Neural cell (in vitro differentiated cells): ENCODE measurements around the gene CCDC61. TPM values are rescaled to one million over a fixed set of nuclear protein-coding genes. Genes with fewer than 3 reads are reported as not detected.

Experiments
- H2AFZ ChIP-seq: fragments of 200-600, 300-800 bp; sonication (generic), shearing (Covaris generic); 2 replicates; pipeline ENCODE4 v1.6.0; 2014; ENCODE audit warnings: low read depth, mild to moderate bottlenecking, antibody characterized with exemption, low read length, moderate library complexity
- H3F3A ChIP-seq: fragments of 200-600 bp; shearing (Covaris generic); 2 replicates; pipeline ENCODE4 v1.6.1; 2016; ENCODE audit warnings: mild to moderate bottlenecking, moderate library complexity, mixed read lengths, antibody characterized with exemption, low read length; ENCODE audit not compliant: insufficient read depth, poor library complexity, severe bottlenecking
- H3K27ac ChIP-seq: fragments of 200-600, 300-800 bp; sonication (generic), shearing (Covaris generic); 2 replicates; pipeline ENCODE4 v1.5.1; 2014; ENCODE audit warnings: mild to moderate bottlenecking, low read length, moderate library complexity
- H3K27me3 ChIP-seq: fragments of 300-800, 200-600 bp; sonication (generic), shearing (Covaris generic); 2 replicates; pipeline ENCODE4 v1.6.0; 2014; ENCODE audit warnings: mild to moderate bottlenecking, low read depth, low read length, moderate library complexity; ENCODE audit not compliant: insufficient read depth
- H3K36me3 ChIP-seq: fragments of 300-800, 200-600 bp; sonication (generic), shearing (Covaris generic); 2 replicates; pipeline ENCODE4 v1.5.1; 2014; ENCODE audit warnings: mild to moderate bottlenecking, antibody characterized with exemption, low read length, moderate library complexity; ENCODE audit not compliant: insufficient read depth
- H3K4me2 ChIP-seq: fragments of 300-800, 200-600 bp; sonication (generic), shearing (Covaris generic); 2 replicates; pipeline ENCODE4 v1.6.0; 2014; ENCODE audit warnings: mild to moderate bottlenecking, low read length
- H3K4me3 ChIP-seq: fragments of 300-800, 200-600 bp; sonication (generic), shearing (Covaris generic); 2 replicates; pipeline ENCODE4 v1.5.1; 2014; ENCODE audit warnings: mild to moderate bottlenecking, low read length, moderate library complexity
- H3K79me2 ChIP-seq: fragments of 200-600 bp; shearing (Covaris generic); replicated peaks from 2 replicates; pipeline ENCODE4 v1.6.0; 2014; ENCODE audit warnings: mild to moderate bottlenecking, low read length, moderate library complexity; ENCODE audit not compliant: insufficient read depth
- H3K9ac ChIP-seq: fragments of 300-800, 200-600 bp; sonication (generic), shearing (Covaris generic); 2 replicates; pipeline ENCODE4 v1.6.1; 2016; ENCODE audit warnings: mild to moderate bottlenecking, low read length, mixed read lengths
- H3K9me2 ChIP-seq: fragments of 200-600 bp; shearing (Covaris generic); 2 replicates; pipeline ENCODE4 v1.6.1; 2016; ENCODE audit warnings: mild to moderate bottlenecking, low read length, mixed read lengths; ENCODE audit not compliant: insufficient read depth
- H3K9me3 ChIP-seq: fragments of 200-600, 300-800 bp; sonication (generic), shearing (Covaris generic); 2 replicates; pipeline ENCODE4 v1.6.1; 2016; ENCODE audit warnings: mild to moderate bottlenecking, mixed run types, low read length, moderate library complexity, mixed read lengths
- H4K20me1 ChIP-seq: fragments of 200-600 bp; shearing (Covaris generic); 2 replicates; pipeline ENCODE4 v1.6.1; 2016; ENCODE audit warnings: mild to moderate bottlenecking, mixed run types; ENCODE audit not compliant: insufficient read depth
- CTCF ChIP-seq: fragments of 450-650 bp; IDR thresholded peaks from 2 replicates; pipeline ENCODE4 v1.5.1; 2014; ENCODE audit warnings: antibody characterized with exemption, mild to moderate bottlenecking, moderate library complexity; ENCODE audit not compliant: poor library complexity, severe bottlenecking
- EP300 ChIP-seq: fragments of 450-650 bp; conservative IDR thresholded peaks from 2 replicates; pipeline ENCODE4 v1.6.1; 2014; ENCODE audit warnings: antibody characterized with exemption, mild to moderate bottlenecking, moderate library complexity; ENCODE audit not compliant: poor library complexity, severe bottlenecking
- EZH2 ChIP-seq: fragments of 200-600, 300-800 bp; shearing (Covaris generic), sonication (generic); IDR thresholded peaks from 2 replicates; pipeline ENCODE4 v1.6.1; 2014; ENCODE audit warnings: antibody characterized with exemption, low read length, borderline replicate concordance, mild to moderate bottlenecking; ENCODE audit not compliant: insufficient read depth, poor library complexity, severe bottlenecking
- MXI1 ChIP-seq: fragments of 450-650 bp; conservative IDR thresholded peaks from 2 replicates; pipeline ENCODE4 v1.6.1; 2014; ENCODE audit warnings: antibody characterized with exemption, mild to moderate bottlenecking; ENCODE audit not compliant: poor library complexity, severe bottlenecking
- POLR2AphosphoS5 ChIP-seq: IDR thresholded peaks from 2 replicates; pipeline ENCODE4 v1.6.1; 2012
- RAD21 ChIP-seq: fragments of 450-650 bp; conservative IDR thresholded peaks from 2 replicates; pipeline ENCODE4 v1.6.1; 2014; ENCODE audit warnings: antibody characterized with exemption, mild to moderate bottlenecking, moderate library complexity
- REST ChIP-seq: IDR thresholded peaks from 2 replicates; pipeline ENCODE4 v1.6.1; 2012; ENCODE audit warnings: borderline replicate concordance
- SMC3 ChIP-seq: fragments of 450-650 bp; conservative IDR thresholded peaks from 2 replicates; pipeline ENCODE4 v1.6.1; 2014; ENCODE audit warnings: antibody characterized with exemption, mild to moderate bottlenecking, moderate library complexity; ENCODE audit not compliant: poor library complexity
- TAF1 ChIP-seq: IDR thresholded peaks from 2 replicates; pipeline ENCODE4 v1.6.1; 2012; ENCODE audit warnings: low read depth
- polyA plus RNA-seq: library from polyadenylated mRNA; depleted of rRNA; stranded (reverse); fragments of >200 nt; gene quantifications from 2 replicates; pipeline ENCODE4 v1.2.3, GENCODE V29; 2014

Gene CCDC61
- polyA plus RNA-seq, 1 donor from 2014 or later: 0.82 TPM

GRCh38 chr19:46042252-46042883, 47.1 kb downstream of the CCDC61 start:
- Histone ChIP-seq H2AFZ (no peak overlapping the region), H3F3A (no peaks in the 10 kb centered on the region), H3K9me2 (no peaks in the 10 kb centered on the region), H3K27ac (no peak overlapping the region), H4K20me1 (no peaks in the 10 kb centered on the region), H3K9me3 (no peaks in the 10 kb centered on the region), H3K9ac (no peak overlapping the region), H3K36me3 (no peaks in the 10 kb centered on the region), H3K4me2 (no peak overlapping the region), H3K4me3 (no peak overlapping the region), H3K27me3 (no peaks in the 10 kb centered on the region), H3K79me2 (no peaks in the 10 kb centered on the region)
- TF ChIP-seq SMC3 (no peak), RAD21 (no peak), MXI1 (no peak), TAF1 (no peak), CTCF (no peak), EZH2 (no peak), REST (no peak), EP300 (no peak), POLR2AphosphoS5 (no peak)

- no peak for TF ChIP-seq MXI1
- TF ChIP-seq EZH2: no peak
- no peak for TF ChIP-seq REST
- TF ChIP-seq EP300: no peak
- TF ChIP-seq TAF1: no peak
- no peak for TF ChIP-seq POLR2AphosphoS5
- no peak for TF ChIP-seq RAD21
- TF ChIP-seq SMC3: no peak
- TF ChIP-seq CTCF: no peak
- Histone ChIP-seq H3K9me2 (no peaks in the 10 kb centered on the region), H3K79me2 (no peaks in the 10 kb centered on the region), H4K20me1 (no peaks in the 10 kb centered on the region), H3K27ac (no peak overlapping the region), H3K9me3 (no peaks in the 10 kb centered on the region), H3K4me3 (no peak overlapping the region), H3F3A (no peaks in the 10 kb centered on the region), H3K9ac (no peak overlapping the region), H3K36me3 (no peaks in the 10 kb centered on the region), H3K27me3 (no peaks in the 10 kb centered on the region), H3K4me2 (no peak overlapping the region), H2AFZ (no peak overlapping the region)
Observed at GRCh38 chr19:46043519-46043918, 48.3 kb downstream of the CCDC61 start.
